Stimulated activated CD4-positive, alpha-beta T cell treated with anti-CD3 and anti-CD28 coated beads, Interleukin-15, amount 100 ng/mL, for 1 hour (primary cell): Measurements from ENCODE around the gene NUMA1.
A peak's percentile ranks its signal among the peaks of the same experiment; 100 is the strongest.

Experiments
- DNase-seq, 2 donors: peaks; one replicate each; pipeline ENCODE4 v3.0.0-alpha.2; 2020; ENCODE audit warnings: low read depth in 1 of 2, low spot score in 1 of 2

The NUMA1 gene

GRCh38 chr11:72001285-72001684 is 79.1 kb downstream of the NUMA1 start:
- DNase-seq = no peak

DNA sequence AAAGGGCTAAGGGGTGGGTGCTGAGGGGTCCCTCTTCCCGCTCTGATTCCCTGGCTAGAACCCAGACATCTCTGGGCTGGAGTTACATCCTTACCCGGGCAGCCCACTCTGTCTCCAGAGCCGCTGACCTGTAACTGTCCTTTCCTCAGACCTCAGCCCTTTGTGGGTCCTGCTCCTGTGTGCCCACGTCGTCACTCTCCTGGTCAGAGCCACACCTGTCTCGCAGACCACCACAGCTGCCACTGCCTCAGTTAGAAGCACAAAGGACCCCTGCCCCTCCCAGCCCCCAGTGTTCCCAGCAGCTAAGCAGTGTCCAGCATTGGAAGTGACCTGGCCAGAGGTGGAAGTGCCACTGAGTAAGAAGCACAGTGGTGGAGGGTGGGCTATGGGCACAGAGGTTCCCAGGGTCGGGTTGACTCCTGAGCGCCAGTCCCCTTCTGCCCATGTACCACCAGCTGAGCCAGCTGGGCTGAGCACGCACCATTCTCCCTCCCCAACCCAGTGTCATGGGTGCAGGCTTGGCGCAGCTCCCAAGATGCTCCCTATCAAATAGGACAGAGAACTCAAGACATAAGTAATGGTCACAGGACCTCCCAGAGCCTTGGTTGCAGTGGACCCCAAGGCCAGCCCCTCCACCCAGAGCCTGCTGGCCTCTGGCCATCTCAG is 80.0 kb downstream of the NUMA1 start:
- no peak for DNase-seq

DNA sequence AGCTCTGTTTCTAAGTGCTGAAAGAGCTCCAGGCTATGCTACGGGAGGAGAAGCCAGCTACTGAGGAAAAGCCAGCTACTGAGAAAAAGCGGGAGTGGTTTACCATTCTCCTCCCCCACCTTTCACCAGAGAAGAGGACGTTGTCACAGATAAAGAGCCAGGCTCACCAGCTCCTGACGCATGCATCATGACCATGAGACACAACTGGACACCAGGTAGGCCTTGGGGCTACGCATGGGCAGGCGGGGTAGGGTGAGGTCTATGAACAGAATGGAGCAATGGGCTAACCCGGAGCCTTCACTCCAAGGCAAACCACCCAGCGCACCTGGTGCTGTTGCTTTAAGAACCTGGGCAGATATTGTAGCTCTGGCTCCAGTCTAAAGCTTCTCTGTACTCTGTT is 80.5 kb downstream of the NUMA1 start:
- DNase-seq = no peak

DNA sequence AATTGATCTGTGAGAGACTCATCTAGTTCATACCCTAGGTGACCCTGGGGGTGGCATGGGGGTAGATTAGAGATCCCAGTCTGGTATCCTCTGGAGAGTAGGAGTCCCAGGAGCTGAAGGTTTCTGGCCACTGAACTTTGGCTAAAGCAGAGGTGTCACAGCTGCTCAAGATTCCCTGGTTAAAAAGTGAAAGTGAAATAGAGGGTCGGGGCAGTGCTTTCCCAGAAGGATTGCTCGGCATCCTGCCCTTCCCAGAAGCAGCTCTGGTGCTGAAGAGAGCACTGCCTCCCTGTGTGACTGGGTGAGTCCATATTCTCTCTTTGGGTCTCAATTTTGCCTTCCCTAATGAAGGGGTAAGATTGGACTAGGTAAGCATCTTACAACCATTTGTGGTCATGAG is 81.0 kb downstream of the NUMA1 start:
- no peak for DNase-seq

DNA sequence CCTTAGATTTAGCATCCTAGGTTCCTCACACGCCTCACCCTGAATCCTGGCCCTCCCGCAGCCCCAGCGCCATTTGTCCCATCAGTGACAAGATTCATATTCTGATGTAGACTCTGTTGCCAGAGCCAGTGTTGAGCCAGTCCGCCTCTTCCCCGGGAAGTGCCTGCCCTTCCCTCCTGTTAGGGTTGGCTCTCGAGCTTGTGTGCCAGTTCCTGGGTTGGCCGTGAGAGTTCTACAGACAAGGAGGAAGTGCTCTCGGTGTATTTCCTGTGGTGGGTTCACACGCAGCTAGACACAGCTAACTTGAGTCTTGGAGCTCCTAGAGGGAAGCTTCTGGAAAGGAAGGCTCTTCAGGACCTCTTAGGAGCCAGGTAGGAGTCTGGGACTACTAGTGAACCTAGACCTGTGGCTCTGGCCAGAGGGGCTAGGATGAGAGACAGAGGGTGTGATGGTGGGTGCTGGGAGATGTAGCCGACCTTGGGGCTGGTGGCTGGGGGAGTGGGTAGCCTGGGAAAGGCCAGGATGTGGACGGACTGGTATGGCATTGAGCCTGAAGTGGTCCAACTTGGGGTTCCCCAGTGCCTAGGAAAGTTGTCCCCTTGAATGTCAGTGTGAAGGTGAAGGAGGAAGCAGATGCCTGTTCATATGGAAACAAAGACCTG is 81.6 kb downstream of the NUMA1 start, which contains the start of gene IL18BP:
Gene IL18BP (plus strand): TSS at position 261 of the 662 bp plus-strand sequence. CDS start 1,076 bp downstream, outside the sequence.
- DNase-seq = no peak

DNA sequence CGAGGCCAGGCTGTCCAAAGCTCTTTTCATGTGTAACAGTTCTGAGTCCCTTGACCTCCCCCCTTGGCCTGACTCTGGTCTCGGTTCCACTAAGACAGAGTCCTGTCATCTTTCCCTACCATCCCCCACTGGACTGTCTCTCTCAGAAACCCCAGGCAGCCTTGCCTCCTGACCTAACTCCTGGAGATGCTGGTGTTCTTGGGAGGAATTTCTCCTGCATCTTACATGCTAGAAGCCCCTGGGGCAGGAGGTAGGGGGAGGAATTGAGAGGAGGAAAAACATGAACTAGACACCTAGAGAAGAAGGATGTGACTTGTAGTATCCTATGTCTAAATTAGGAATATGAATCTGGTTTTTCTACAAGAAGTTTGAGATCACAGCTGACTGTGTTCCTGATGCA is 82.3 kb downstream of the NUMA1 start:
- no peak for DNase-seq

DNA sequence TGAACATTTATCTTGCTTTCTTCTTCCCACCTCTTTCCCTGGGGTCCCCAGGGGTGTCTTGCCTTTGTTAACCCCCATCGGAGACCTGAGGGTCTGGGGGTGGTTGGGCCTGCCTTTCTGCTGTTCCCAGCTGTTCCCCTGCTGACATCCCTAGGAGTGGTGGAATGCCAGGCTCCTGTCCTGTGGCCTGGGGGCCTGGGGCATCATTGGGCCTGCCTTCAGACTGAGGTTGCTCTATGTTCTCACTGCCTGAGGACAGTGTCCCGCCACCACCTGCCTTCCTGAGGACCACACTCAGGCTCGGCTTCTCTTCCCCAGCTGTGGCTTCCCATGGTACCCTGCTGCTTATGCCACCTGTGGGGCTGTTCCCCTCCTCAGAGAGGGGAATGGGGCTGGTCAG is 82.7 kb downstream of the NUMA1 start:
- DNase-seq = no peak

- no peak for DNase-seq
These were observed 83.4 kb downstream of the NUMA1 start for GRCh38 chr11:71996946-71997345.

- no peak for DNase-seq
These were observed 83.8 kb downstream of the NUMA1 start for GRCh38 chr11:71996517-71996916.

DNA sequence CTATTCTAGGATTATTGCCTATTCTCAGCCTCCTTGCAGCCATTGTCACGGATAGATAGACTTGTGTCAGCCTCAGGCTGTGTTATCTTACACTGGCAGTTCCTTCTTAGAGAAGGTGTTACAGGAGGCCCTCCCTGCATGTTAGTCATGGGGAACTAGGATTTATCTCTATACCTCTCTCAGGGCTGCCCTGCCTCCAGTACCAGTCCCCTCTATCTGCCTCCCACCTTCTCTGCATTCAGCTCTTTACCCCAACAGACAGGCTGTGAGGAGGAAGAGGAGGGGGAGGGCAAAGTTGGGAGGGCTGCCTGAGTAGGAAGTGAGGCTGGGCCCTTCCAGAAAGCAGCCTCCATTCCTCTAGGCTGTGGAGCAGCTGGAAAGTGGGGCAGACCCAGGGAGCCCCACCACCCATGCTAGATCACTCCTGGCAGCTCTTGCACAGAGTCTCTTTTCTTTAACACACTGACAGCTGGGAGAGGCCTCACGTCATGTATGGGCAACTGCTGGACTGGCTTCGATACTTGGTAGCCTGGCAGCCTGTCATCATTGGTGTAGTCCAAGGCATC is 84.5 kb downstream of the NUMA1 start:
- DNase-seq = no peak

- DNase-seq = no peak
These were observed 85.6 kb downstream of the NUMA1 start for GRCh38 chr11:71994786-71995185.

DNA sequence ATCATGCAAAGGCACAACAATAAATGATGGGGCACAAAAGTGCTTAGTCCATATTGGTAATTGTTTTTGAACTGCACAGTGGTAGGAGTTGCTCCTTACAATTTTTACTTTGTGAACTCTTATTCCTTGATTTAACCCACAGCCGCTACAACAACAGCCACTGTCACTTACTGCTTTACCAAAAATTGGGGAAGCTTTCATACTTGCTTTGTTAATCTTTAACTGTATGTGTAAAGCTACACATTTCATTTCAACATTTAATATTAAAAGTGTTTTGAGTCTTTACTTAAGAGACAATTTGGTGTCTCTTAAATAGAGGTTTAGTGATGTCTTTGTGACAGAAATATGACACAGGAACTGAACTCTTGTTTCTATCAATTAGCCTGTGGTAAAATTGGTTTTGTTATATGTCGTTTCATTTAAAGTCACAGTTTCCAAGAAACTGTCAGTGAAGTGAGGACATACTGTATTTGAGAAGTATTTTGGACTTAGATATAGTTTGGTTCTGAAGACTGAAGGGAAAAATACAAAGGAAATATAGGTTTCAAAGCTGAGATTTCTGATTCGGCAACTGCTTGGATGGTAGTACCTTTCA is 88.1 kb downstream of the NUMA1 start:
- no peak for DNase-seq

DNA sequence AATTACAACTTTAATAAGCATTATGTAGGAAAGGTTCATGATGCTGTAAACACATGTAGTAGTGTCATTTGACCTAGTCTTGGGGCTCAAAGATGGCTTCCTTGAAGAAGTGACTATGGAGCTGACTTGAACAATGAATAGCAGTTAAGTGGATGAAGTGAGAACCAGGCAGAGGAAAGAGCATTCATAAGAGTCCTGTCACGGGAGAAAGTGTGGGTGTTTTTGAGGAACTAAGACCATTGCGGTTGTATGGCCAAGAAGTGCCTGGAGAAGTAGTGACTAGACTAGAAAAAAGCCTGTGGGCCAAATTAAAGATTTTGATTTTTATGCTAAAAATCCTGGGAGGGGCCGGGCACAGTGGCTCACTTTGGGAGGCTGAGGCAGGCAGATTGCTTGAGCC is 88.8 kb downstream of the NUMA1 start:
- no peak for DNase-seq

DNA sequence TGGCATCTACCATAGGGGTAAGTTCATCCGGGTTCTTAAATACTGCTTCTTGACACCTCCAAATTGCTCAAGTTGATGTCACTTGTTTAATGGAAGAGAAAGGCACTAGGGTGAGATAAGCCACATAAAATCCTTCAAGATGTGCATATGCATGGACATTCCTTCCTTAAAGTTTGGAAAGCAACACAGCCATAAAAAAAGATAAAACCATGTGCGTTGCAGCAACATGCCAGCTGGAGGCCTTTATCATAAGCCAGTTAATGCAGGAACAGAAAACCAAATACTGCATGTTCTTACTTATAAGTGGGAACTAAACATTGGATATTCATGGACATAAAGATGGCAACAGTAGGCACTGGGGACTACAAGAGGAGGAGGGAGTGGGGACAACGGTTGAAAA is 89.6 kb downstream of the NUMA1 start:
- no peak for DNase-seq

- no peak for DNase-seq
These were observed 92.3 kb downstream of the NUMA1 start for GRCh38 chr11:71988050-71988449.

DNA sequence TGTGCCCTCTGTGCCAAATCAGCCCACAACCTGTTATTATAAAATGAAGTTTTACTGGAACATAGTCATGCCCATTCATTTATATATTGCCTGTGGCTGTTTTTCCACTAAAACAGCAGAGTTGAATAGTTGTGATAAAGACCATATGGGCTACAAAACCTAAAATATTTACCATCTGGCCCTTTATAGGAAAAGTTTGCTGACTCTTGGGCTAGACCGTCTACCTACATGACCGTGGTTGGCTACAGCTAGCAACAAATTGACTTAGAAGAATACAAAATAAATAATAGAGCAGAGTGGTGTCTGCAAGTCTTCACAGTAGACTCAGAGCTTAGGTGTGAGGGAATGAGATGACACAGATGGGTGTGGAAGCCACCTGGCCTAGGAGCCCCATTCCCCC is 92.8 kb downstream of the NUMA1 start:
- no peak for DNase-seq

DNA sequence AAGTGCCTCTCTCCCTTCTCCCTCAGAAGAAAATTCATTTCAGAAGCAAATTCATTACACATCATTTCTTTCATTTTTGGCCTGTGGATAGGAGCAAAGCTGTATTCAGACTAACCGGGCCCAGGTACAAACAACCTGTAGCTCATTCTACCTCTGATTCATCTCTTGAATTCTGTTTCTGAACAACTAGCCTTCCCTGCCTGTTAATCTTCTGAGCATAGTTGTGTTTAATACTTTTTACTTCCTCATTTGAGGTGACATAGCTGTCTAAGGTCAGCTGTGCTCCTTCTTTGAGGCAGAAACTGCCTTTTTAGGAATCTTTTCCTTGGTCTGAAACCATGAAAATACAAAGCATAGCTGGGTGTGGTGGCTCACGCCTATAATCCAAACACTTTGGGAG is 94.2 kb downstream of the NUMA1 start:
- DNase-seq = no peak

- no peak for DNase-seq
These were observed 100.7 kb downstream of the NUMA1 start for GRCh38 chr11:71979602-71980001.

DNA sequence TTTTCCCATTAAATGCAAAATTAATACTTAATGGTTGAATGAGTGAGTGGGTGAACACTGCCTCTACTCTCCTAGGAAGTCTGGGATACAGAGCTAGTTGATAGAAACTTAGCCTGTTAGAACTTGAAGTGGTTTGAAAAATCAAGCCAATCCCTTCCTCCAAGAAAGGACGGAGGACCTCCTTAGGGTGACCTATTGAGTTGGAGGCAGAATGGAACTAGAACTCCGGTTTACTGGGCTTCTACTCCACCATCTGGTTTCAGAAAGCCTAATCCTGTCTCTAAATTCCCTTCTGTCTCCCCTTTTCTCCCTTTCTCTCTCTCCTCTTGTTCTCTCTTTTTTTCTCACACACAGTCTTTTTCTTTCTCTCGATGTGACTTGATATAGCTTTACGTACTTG is 101.2 kb downstream of the NUMA1 start:
- no peak for DNase-seq

- peak in 1 of 2 donors; percentile 7 for DNase-seq
These were observed 102.5 kb downstream of the NUMA1 start for GRCh38 chr11:71977743-71978418.

DNA sequence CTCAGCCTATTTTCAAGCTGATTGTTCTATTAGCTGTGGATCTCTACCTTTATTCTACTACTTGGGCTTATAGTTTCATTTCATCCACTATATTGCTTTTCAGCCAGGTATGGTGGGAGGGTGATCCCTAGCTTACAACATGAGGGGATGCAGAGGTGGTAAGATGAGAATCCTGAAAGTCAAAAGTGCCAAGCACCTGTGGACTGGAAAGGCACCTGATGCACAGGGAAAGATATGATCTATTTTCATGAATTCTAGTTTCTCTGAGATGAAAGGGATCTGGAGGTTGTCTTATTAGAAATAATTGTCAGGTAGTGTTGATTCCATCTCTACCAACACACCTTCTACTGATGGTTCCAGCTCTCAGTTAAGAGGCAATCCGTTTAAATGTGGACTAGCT is 103.3 kb downstream of the NUMA1 start:
- DNase-seq = no peak

GRCh38 chr11:71976551-71976950 is 103.8 kb downstream of the NUMA1 start:
- DNase-seq = no peak
